HCT116 (cell line): ENCODE results near the gene CLIC3. TPM values are rescaled to one million over a fixed set of nuclear protein-coding genes. Genes with fewer than 3 reads are reported as not detected.

Experiments
- ATAC-seq: fragments of 200-7000 bp; cut with Tn5 transposase; 2 replicates; pipeline ENCODE4 v1.9.1; 2020; ENCODE audit warnings: mild to moderate bottlenecking, moderate library complexity
- BruUV-seq: library from RNA; stranded (reverse); fragments of 400-500 nt; replicated peaks from 2 replicates; lab custom pipeline; 2021; lab: Mats Ljungman, UMichigan
- CTCF ChIA-PET: fragments of 300-600 bp; sonication (Branson Sonifier 250); formaldehyde crosslinking; loops from one replicate; lab custom pipeline; 2021; ENCODE audit warnings: antibody characterized with exemption; lab: Charles Lee
- POLR2A ChIA-PET: fragments of 300-600, 350-600 bp; sonication (Branson Sonifier 250); formaldehyde crosslinking; loops from one replicate; lab custom pipeline; 2021; ENCODE audit warnings: antibody characterized with exemption; lab: Charles Lee
- RAD21 ChIA-PET, 2 experiments: fragments of 300-600 bp; sonication (Branson Sonifier 250); formaldehyde crosslinking; loops; one replicate each; lab custom pipeline; 2023; ENCODE audit warnings: low total read pairs in 2 of 2; ENCODE audit not compliant: uncharacterized antibody in 2 of 2, unreplicated experiment in 2 of 2, low non-redundant PET in 1 of 2; lab: Charles Lee
- DNase-seq: peaks from one replicate; pipeline ENCODE4 v3.0.0-alpha.2; 2010; ENCODE audit warnings: low read depth, low spot score
- H2AFZ ChIP-seq: fragments of 200-600 bp; shearing (Covaris generic), sonication (generic); 2 replicates; pipeline ENCODE4 v1.6.1; 2017; ENCODE audit warnings: low read depth, mixed run types, mixed read lengths, antibody characterized with exemption, low read length; ENCODE audit not compliant: poor library complexity, severe bottlenecking
- H3K27ac ChIP-seq: 2 replicates; pipeline ENCODE4 v1.5.1; 2012; ENCODE audit warnings: low read depth, low read length
- H3K27me3 ChIP-seq: fragments of 200-600 bp; sonication (generic); 2 replicates; pipeline ENCODE4 v1.6.1; 2016; ENCODE audit warnings: mixed run types, low read length, mixed read lengths; ENCODE audit not compliant: insufficient read depth
- H3K36me3 ChIP-seq, 2 experiments: fragments of 200-500 bp in 1 of 2; fragments of 200-600 bp in 1 of 2; sonication (Bioruptor generic) in 1 of 2; sonication (generic) in 1 of 2; 2 replicates each; pipeline versions ENCODE4 v1.5.1 to v1.6.1; 2014 to 2016; ENCODE audit warnings: low read length in 2 of 2, inconsistent platforms in 1 of 2, mixed read lengths in 1 of 2, mixed run types in 1 of 2; ENCODE audit not compliant: insufficient read depth in 2 of 2, control insufficient read depth in 1 of 2
- H3K4me1 ChIP-seq, 2 experiments: fragments of 200-600 bp in 1 of 2; sonication (generic) in 1 of 2; 2 replicates each; pipeline versions ENCODE4 v1.5.1 to v1.6.1; 2012 to 2017; ENCODE audit warnings: low read length in 2 of 2, inconsistent platforms in 1 of 2, mild to moderate bottlenecking in 1 of 2, mixed read lengths in 1 of 2, mixed run types in 1 of 2, moderate library complexity in 1 of 2; ENCODE audit not compliant: insufficient read depth in 2 of 2, control insufficient read depth in 1 of 2
- H3K4me2 ChIP-seq: fragments of 200-600 bp; sonication (generic); 2 replicates; pipeline ENCODE4 v1.6.1; 2017; ENCODE audit warnings: mixed run types, low read length, mixed read lengths
- H3K4me3 ChIP-seq, 2 experiments: fragments of 200-600 bp in 1 of 2; sonication (generic) in 1 of 2; replicated peaks in 1 of 2; 2 replicates each; pipeline ENCODE4 v1.5.1; 2011 to 2016; ENCODE audit warnings: low read length in 2 of 2, control low read depth in 1 of 2, low read depth in 1 of 2, mild to moderate bottlenecking in 1 of 2, mixed read lengths in 1 of 2, mixed run types in 1 of 2
- H3K79me2 ChIP-seq: fragments of 200-600 bp; sonication (generic); 2 replicates; pipeline ENCODE4 v1.6.1; 2017; ENCODE audit warnings: mild to moderate bottlenecking, mixed run types, low read length, moderate library complexity, mixed read lengths; ENCODE audit not compliant: insufficient read depth
- H3K9ac ChIP-seq: fragments of 200-600 bp; sonication (generic); 2 replicates; pipeline ENCODE4 v1.6.1; 2016; ENCODE audit warnings: low read length, mixed read lengths
- H3K9me2 ChIP-seq: fragments of 200-600 bp; sonication (generic), shearing (Covaris generic); 2 replicates; pipeline ENCODE4 v1.6.1; 2017; ENCODE audit warnings: mixed run types, mild to moderate bottlenecking, moderate library complexity; ENCODE audit not compliant: insufficient read depth
- H3K9me3 ChIP-seq, 2 experiments: fragments of 200-500 bp in 1 of 2; fragments of 200-600 bp in 1 of 2; sonication (Bioruptor generic) in 1 of 2; sonication (generic) in 1 of 2; 2 replicates each; pipeline ENCODE4 v1.6.1; 2014 to 2017; ENCODE audit warnings: low read length in 2 of 2, mixed read lengths in 2 of 2, inconsistent platforms in 1 of 2, low read depth in 1 of 2, mild to moderate bottlenecking in 1 of 2, mixed run types in 1 of 2, moderate library complexity in 1 of 2; ENCODE audit not compliant: control insufficient read depth in 1 of 2, insufficient read depth in 1 of 2
- H4K20me1 ChIP-seq: fragments of 200-600 bp; sonication (generic), shearing (Covaris generic); 2 replicates; pipeline ENCODE4 v1.6.1; 2017; ENCODE audit warnings: mixed run types, mild to moderate bottlenecking, moderate library complexity; ENCODE audit not compliant: insufficient read depth
- ATF3 ChIP-seq: IDR thresholded peaks from 2 replicates; pipeline ENCODE4 v1.6.1; 2012
- CBX3 ChIP-seq: IDR thresholded peaks from 2 replicates; pipeline ENCODE4 v1.6.1; 2012; ENCODE audit warnings: low read depth
- ELF1 ChIP-seq: IDR thresholded peaks from 2 replicates; pipeline ENCODE4 v1.6.1; 2012; ENCODE audit warnings: low read depth, borderline replicate concordance
- EZH2 ChIP-seq: fragments of 200-600 bp; sonication (generic); IDR thresholded peaks from 2 replicates; pipeline ENCODE4 v1.6.1; 2017; ENCODE audit warnings: antibody characterized with exemption, mixed run types
- FOSL1 ChIP-seq: IDR thresholded peaks from 2 replicates; pipeline ENCODE4 v1.6.1; 2012; ENCODE audit warnings: low read depth
- JUND ChIP-seq: IDR thresholded peaks from 2 replicates; pipeline ENCODE4 v1.6.1; 2012
- MAX ChIP-seq: IDR thresholded peaks from 2 replicates; pipeline ENCODE4 v1.6.1; 2012
- POLR2A ChIP-seq: IDR thresholded peaks from 2 replicates; pipeline ENCODE4 v1.7.0; 2011; ENCODE audit warnings: borderline replicate concordance; ENCODE audit not compliant: insufficient read depth, insufficient read length; ENCODE audit errors: extremely low read depth
- POLR2AphosphoS5 ChIP-seq: IDR thresholded peaks from 2 replicates; pipeline ENCODE4 v1.6.1; 2011; ENCODE audit warnings: mild to moderate bottlenecking, low read depth, low read length, moderate library complexity
- RAD21 ChIP-seq: IDR thresholded peaks from 2 replicates; pipeline ENCODE4 v1.6.1; 2012; ENCODE audit warnings: low read depth, mild to moderate bottlenecking
- REST ChIP-seq: IDR thresholded peaks from 2 replicates; pipeline ENCODE4 v1.6.1; 2012; ENCODE audit warnings: low read depth
- YY1 ChIP-seq: IDR thresholded peaks from 2 replicates; pipeline ENCODE4 v1.6.1; 2011; ENCODE audit warnings: low read length, low read depth, moderate library complexity, mild to moderate bottlenecking; ENCODE audit not compliant: insufficient replicate concordance; ENCODE audit errors: extremely low read depth
- ZBTB33 ChIP-seq: IDR thresholded peaks from 2 replicates; pipeline ENCODE4 v1.6.1; 2011; ENCODE audit warnings: mild to moderate bottlenecking, low read length, moderate library complexity; ENCODE audit not compliant: insufficient replicate concordance; ENCODE audit errors: extremely low read depth
- ZFX ChIP-seq: fragments of 450-650 bp; IDR thresholded peaks from 2 replicates; pipeline ENCODE4 v1.6.1; 2017
- ZNF274 ChIP-seq: fragments of 200-500 bp; sonication (Bioruptor generic); IDR thresholded peaks from 2 replicates; pipeline ENCODE4 v1.6.1; 2014; ENCODE audit warnings: mild to moderate bottlenecking, low read depth, low read length, inconsistent platforms
- intact Hi-C: fragments of 100-400 bp; cut with micrococcal nuclease; formaldehyde crosslinking; loops from 2 replicates; pipeline ENCODE4 v1.10.0; 2022
- total RNA-seq: library from RNA; stranded (reverse); gene quantifications from one replicate; pipeline ENCODE4 v1.2.1, GENCODE V29; 2021; ENCODE audit not compliant: unreplicated experiment

CLIC3 gene
- total RNA-seq, 1 experiment from 2014 or later, result 8.4 TPM

GRCh38 chr9:136955943-136956335, 40.4 kb downstream of the CLIC3 start:
- no peaks in the 10 kb centered on the region for H3K36me3 ChIP-seq
- no peak overlapping the region for H2AFZ ChIP-seq
- no peak overlapping the region for H3K4me3 ChIP-seq
- H4K20me1 ChIP-seq, result no peaks in the 10 kb centered on the region
- no peak for ATAC-seq
- H3K4me2 ChIP-seq, result no peak overlapping the region
- ChIA-PET CTCF (no interaction called here), RAD21 (no interaction called here), POLR2A (no interaction called here)
- no peak for DNase-seq
- no peak for TF ChIP-seq FOSL1
- no peak for TF ChIP-seq ATF3
- TF ChIP-seq REST, result no peak
- no peak for TF ChIP-seq ZFX
- TF ChIP-seq MAX, result no peak
- no peak for TF ChIP-seq CBX3
- TF ChIP-seq POLR2A, result no peak
- TF ChIP-seq RAD21, result no peak
- no peak for TF ChIP-seq YY1
- TF ChIP-seq ZNF274, result no peak
- TF ChIP-seq POLR2AphosphoS5, result no peak
- no peak for TF ChIP-seq EZH2
- TF ChIP-seq ZBTB33, result no peak
- no peak for TF ChIP-seq JUND
- no peak for TF ChIP-seq ELF1
- no TSS peak for BruUV-seq
- H3K27me3 ChIP-seq, result no peaks in the 10 kb centered on the region
- H3K79me2 ChIP-seq, result no peaks in the 10 kb centered on the region
- no peak overlapping the region for H3K27ac ChIP-seq
- H3K4me1 ChIP-seq, result peaks cover 2 to 5% of the 10 kb centered on the region in 2 experiments; a peak in 3 of 4 replicates
- no peak overlapping the region for H3K9ac ChIP-seq
- no peaks in the 10 kb centered on the region for H3K9me2 ChIP-seq
- no peaks in the 10 kb centered on the region for H3K9me3 ChIP-seq
- intact Hi-C loops, result no loop called here
